ENCODE data around the gene CORO7.

Gene CORO7

DNA sequence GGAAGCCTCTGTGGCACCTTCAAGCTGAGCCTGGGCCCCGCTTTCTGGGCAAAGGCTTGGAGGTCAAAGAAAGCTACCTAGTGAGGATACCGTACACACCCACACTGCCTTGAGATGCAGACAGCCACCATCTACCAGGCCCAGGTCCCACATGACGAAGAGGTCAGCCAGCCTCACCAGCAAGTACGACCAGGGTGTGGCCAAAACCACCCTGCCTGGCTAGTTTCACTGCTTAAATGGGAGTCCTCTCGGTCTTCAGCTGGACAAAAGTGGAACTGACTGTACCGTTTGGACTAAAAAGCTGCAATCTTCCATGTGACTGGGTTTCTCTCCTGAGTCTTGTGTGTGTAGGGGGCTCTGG lies 23.2 kb downstream of the CORO7 start:
- TF ChIP-seq, protein P1, sequence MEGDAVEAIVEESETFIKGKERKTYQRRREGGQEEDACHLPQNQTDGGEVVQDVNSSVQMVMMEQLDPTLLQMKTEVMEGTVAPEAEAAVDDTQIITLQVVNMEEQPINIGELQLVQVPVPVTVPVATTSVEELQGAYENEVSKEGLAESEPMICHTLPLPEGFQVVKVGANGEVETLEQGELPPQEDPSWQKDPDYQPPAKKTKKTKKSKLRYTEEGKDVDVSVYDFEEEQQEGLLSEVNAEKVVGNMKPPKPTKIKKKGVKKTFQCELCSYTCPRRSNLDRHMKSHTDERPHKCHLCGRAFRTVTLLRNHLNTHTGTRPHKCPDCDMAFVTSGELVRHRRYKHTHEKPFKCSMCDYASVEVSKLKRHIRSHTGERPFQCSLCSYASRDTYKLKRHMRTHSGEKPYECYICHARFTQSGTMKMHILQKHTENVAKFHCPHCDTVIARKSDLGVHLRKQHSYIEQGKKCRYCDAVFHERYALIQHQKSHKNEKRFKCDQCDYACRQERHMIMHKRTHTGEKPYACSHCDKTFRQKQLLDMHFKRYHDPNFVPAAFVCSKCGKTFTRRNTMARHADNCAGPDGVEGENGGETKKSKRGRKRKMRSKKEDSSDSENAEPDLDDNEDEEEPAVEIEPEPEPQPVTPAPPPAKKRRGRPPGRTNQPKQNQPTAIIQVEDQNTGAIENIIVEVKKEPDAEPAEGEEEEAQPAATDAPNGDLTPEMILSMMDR (IDR thresholded peaks at IDR 0.05; ENCODE audit: low read depth, low read length) = no peak
- no peak for TF ChIP-seq EZH2phosphoT487 (IDR thresholded peaks at IDR 0.05; ENCODE audit: low read depth)

DNA sequence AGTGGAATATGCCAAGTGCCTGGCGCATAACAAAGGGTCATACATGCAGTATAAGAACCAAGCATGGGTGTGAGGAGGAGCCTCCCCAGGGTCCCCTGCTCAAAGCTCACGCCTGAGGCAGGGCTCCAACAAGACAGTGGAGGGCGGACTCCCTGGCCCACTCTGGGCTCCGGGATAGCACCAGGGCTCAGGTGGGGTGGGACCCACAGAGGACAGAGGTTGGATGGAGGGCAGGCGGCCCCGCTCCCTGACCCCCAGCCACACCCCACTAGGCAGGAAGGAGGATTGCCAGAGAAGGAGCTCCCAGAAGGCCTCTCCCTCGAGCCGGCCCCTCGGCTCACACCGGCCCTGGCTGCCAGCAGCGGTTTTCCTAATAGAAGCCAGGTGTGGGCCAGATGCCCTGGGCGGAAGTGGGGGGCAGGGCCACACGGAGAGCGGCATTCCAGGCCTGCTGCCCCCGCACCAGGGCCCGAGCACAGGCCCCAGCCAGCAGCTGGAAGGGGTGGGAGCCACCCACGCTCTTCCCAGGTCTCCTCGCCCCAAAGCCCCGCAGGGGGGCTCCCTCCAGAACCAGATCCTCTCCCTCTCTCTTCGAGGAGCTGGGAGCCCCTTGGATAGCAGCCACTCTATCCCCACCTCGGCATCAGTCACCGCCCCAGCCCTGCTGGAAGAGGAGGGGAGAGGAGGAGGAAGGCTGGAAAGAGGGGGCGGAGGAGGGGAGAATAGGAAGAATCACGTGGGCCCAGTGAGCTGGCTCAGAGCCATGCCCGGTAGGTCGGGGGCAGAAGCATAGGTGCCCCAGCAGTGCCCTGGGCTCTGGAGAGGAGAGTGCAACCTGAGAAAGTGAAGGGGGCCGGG lies 23.8 kb downstream of the CORO7 start:
- Histone ChIP-seq H3K36me3 (replicated peaks; ENCODE audit: low read depth, low read length) (no peaks in the 10 kb centered on the region), H2AFZ (ENCODE audit: low read depth, low read length) (no peak overlapping the region), H4K20me1 (ENCODE audit: insufficient read depth, low read length) (no peaks in the 10 kb centered on the region), H3K9ac (ENCODE audit: low read length) (no peak overlapping the region), H3K27ac (ENCODE audit: low read length) (no peak overlapping the region), H3K4me3 (ENCODE audit: low read length) (no peak overlapping the region), H3K4me1 (ENCODE audit: low read length) (no peaks in the 10 kb centered on the region), H3K79me2 (ENCODE audit: low read length) (no peaks in the 10 kb centered on the region), H3K27me3 (ENCODE audit: low read depth, low read length) (no peaks in the 10 kb centered on the region), H3K4me2 (ENCODE audit: low read length) (no peak overlapping the region), H3K9me3 (ENCODE audit: insufficient read depth, low read length) (no peaks in the 10 kb centered on the region)
- TF ChIP-seq, protein P1 (IDR thresholded peaks at IDR 0.05; ENCODE audit: low read depth, low read length) = no peak
- TF ChIP-seq EZH2phosphoT487 (IDR thresholded peaks at IDR 0.05; ENCODE audit: low read depth) = no peak

More for the DNA sequence above, 23.2 kb downstream of the CORO7 start:
- Histone ChIP-seq H2AFZ (ENCODE audit: low read depth, low read length) (no peak overlapping the region), H3K4me3 (ENCODE audit: low read length) (no peak overlapping the region), H3K4me2 (ENCODE audit: low read length) (no peak overlapping the region), H3K9me3 (ENCODE audit: insufficient read depth, low read length) (no peaks in the 10 kb centered on the region), H3K79me2 (ENCODE audit: low read length) (no peaks in the 10 kb centered on the region), H3K27ac (ENCODE audit: low read length) (no peak overlapping the region), H3K9ac (ENCODE audit: low read length) (no peak overlapping the region), H3K36me3 (replicated peaks; ENCODE audit: low read depth, low read length) (no peaks in the 10 kb centered on the region), H3K4me1 (ENCODE audit: low read length) (no peaks in the 10 kb centered on the region), H3K27me3 (ENCODE audit: low read depth, low read length) (no peaks in the 10 kb centered on the region), H4K20me1 (ENCODE audit: insufficient read depth, low read length) (no peaks in the 10 kb centered on the region)

DNA sequence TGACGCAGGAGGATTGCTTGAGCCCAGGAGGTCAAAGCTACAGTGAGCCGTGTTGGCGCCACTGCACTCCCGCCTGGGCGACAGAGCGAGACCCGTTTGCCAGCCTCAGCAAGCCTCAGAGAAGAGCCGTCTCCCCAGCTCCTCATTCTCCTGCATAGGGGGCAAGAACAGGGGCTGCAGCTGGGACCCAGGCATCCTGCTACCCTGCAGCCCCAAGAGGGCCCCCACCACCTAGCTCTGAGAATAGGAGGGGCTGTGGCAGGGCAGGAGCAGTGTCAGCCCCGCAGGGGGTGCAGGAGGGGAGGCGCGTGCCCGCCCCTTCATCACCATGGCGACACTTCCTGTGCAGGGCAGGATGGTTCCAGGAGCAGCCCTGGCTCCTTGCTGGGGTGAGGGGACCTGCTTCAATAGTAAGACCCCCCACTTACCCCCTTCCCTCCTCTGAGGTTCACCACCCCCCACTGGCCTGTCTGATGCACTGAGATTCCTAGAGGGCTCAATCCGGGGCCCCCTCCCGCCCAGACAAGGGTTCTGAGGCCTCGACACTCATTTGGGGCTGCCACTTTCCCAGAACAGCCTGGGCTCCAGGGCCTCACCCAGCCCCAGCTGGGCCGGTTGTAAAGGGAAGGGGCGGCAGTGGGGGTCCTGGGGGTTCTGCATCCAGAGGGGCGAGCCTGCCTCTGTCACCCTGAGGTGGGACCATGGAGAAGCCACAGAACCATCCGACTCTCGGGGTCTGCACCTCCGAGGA lies 24.6 kb downstream of the CORO7 start:
- Histone ChIP-seq H2AFZ (ENCODE audit: low read depth, low read length) (no peak overlapping the region), H4K20me1 (ENCODE audit: insufficient read depth, low read length) (no peaks in the 10 kb centered on the region), H3K9ac (ENCODE audit: low read length) (no peak overlapping the region), H3K36me3 (replicated peaks; ENCODE audit: low read depth, low read length) (no peaks in the 10 kb centered on the region), H3K27ac (ENCODE audit: low read length) (no peak overlapping the region), H3K9me3 (ENCODE audit: insufficient read depth, low read length) (no peaks in the 10 kb centered on the region), H3K4me1 (ENCODE audit: low read length) (no peaks in the 10 kb centered on the region), H3K79me2 (ENCODE audit: low read length) (no peaks in the 10 kb centered on the region), H3K4me2 (ENCODE audit: low read length) (no peak overlapping the region), H3K4me3 (ENCODE audit: low read length) (no peak overlapping the region), H3K27me3 (ENCODE audit: low read depth, low read length) (no peaks in the 10 kb centered on the region)
- TF ChIP-seq, protein P1 (IDR thresholded peaks at IDR 0.05; ENCODE audit: low read depth, low read length) = no peak
- no peak for TF ChIP-seq EZH2phosphoT487 (IDR thresholded peaks at IDR 0.05; ENCODE audit: low read depth)

Measured in OCI-LY3 (cell line).